ENCODE data around the gene CNRIP1. TPM values are rescaled to one million over a fixed set of nuclear protein-coding genes. Genes with fewer than 3 reads are reported as not detected.
A peak's percentile ranks its signal among the peaks of the same experiment; 100 is the strongest.
"Not testable (repeated sequence)": the region's sequence is repeated elsewhere in the genome, so short reads cannot be mapped to it uniquely, and the experiment has no call there.

Gene CNRIP1
- total RNA-seq = 31.6 TPM
- long read RNA-seq, transcript CNRIP1-201 (3 exons, 1,953 nt) = major isoform, 128 of 165 reads
- long read RNA-seq, transcript CNRIP1-204 (4 exons, 1,493 nt) = minor isoform, 8 of 165 reads
- long read RNA-seq, partial matches to known transcripts = 2 of 165 reads
- long read RNA-seq, other reads (novel, unspliced or antisense) = 25 of 165 reads

GRCh38 chr2:68319398-68320117 lies at the start of gene CNRIP1:
TSS of gene CNRIP1 (minus strand) at chr2:68319949. CDS start at chr2:68319400, 549 bp downstream.
- peak; percentile 91 for DNase-seq (ENCODE audit: low spot score)

GRCh38 chr2:68369337-68369734 lies 49.6 kb upstream of the CNRIP1 start:
- DNase-seq (ENCODE audit: low spot score) = no peak

- no peak for DNase-seq (ENCODE audit: low spot score)
Observed at GRCh38 chr2:68368654-68369336, 49.0 kb upstream of the CNRIP1 start.

GRCh38 chr2:68367953-68368653 lies 48.4 kb upstream of the CNRIP1 start:
- DNase-seq (ENCODE audit: low spot score) = no peak

GRCh38 chr2:68366083-68366560 lies 46.4 kb upstream of the CNRIP1 start:
- no peak for DNase-seq (ENCODE audit: low spot score)

- DNase-seq (ENCODE audit: low spot score) = no peak
Observed at GRCh38 chr2:68365087-68365486, 45.3 kb upstream of the CNRIP1 start, which contains the start of gene PLEK. TSS of gene PLEK (plus strand) at chr2:68365282. CDS start at chr2:68365352, 70 bp downstream.

GRCh38 chr2:68363721-68364120 lies 44.0 kb upstream of the CNRIP1 start:
- no peak for DNase-seq (ENCODE audit: low spot score)

- DNase-seq (ENCODE audit: low spot score) = no peak
Observed at GRCh38 chr2:68362749-68363148, 43.0 kb upstream of the CNRIP1 start.

- no peak for DNase-seq (ENCODE audit: low spot score)
Observed at GRCh38 chr2:68362069-68362468, 42.3 kb upstream of the CNRIP1 start.

GRCh38 chr2:68359889-68360288 lies 40.1 kb upstream of the CNRIP1 start:
- no peak for DNase-seq (ENCODE audit: low spot score)

- DNase-seq (ENCODE audit: low spot score) = no peak
Observed at GRCh38 chr2:68357605-68358337, 38.0 kb upstream of the CNRIP1 start.

- no peak for DNase-seq (ENCODE audit: low spot score)
Observed at GRCh38 chr2:68356599-68357239, 37.0 kb upstream of the CNRIP1 start.

GRCh38 chr2:68352651-68353391 lies 33.1 kb upstream of the CNRIP1 start:
- no peak for DNase-seq (ENCODE audit: low spot score)

- DNase-seq (ENCODE audit: low spot score) = no peak
Observed at GRCh38 chr2:68351997-68352396, 32.2 kb upstream of the CNRIP1 start.

GRCh38 chr2:68349091-68349490 lies 29.3 kb upstream of the CNRIP1 start:
- DNase-seq (ENCODE audit: low spot score) = not testable (repeated sequence)

- no peak for DNase-seq (ENCODE audit: low spot score)
Observed at GRCh38 chr2:68345129-68345875, 25.6 kb upstream of the CNRIP1 start.

GRCh38 chr2:68344031-68344430 lies 24.3 kb upstream of the CNRIP1 start:
- DNase-seq (ENCODE audit: low spot score) = no peak

- no peak for DNase-seq (ENCODE audit: low spot score)
Observed at GRCh38 chr2:68342470-68342869, 22.7 kb upstream of the CNRIP1 start.

GRCh38 chr2:68341583-68341982 lies 21.8 kb upstream of the CNRIP1 start:
- DNase-seq (ENCODE audit: low spot score) = no peak
